ENCODE measurements around the gene MGARP.
"Not testable (repeated sequence)": the region's sequence is repeated elsewhere in the genome, so short reads cannot be mapped to it uniquely, and the experiment has no call there.

MGARP gene

GRCh38 chr4:139279760-139280620 lies at the start of gene MGARP:
TSS of gene MGARP (minus strand) at chr4:139280225. CDS start at chr4:139280158, 67 bp downstream.
- DNase-seq = peak; percentile 42

GRCh38 chr4:139329665-139330200 lies 49.7 kb upstream of the MGARP start:
- DNase-seq = no peak

- DNase-seq = no peak
Measured at GRCh38 chr4:139324620-139325019, 44.6 kb upstream of the MGARP start.

- DNase-seq = not testable (repeated sequence)
Measured at GRCh38 chr4:139322541-139322940, 42.5 kb upstream of the MGARP start.

- DNase-seq = not testable (repeated sequence)
Measured at GRCh38 chr4:139322070-139322469, 42.0 kb upstream of the MGARP start.

- DNase-seq = no peak
Measured at GRCh38 chr4:139319571-139319970, 39.5 kb upstream of the MGARP start.

GRCh38 chr4:139317635-139318034 lies 37.6 kb upstream of the MGARP start:
- DNase-seq = no peak

- no peak for DNase-seq
Measured at GRCh38 chr4:139316733-139317132, 36.7 kb upstream of the MGARP start.

- DNase-seq = no peak
Measured at GRCh38 chr4:139315221-139315675, 35.2 kb upstream of the MGARP start.

GRCh38 chr4:139314047-139314800 lies 34.2 kb upstream of the MGARP start:
- no peak for DNase-seq

GRCh38 chr4:139313414-139313813 lies 33.4 kb upstream of the MGARP start:
- DNase-seq = not testable (repeated sequence)

GRCh38 chr4:139312552-139313332 lies 32.7 kb upstream of the MGARP start:
- DNase-seq = no peak

- no peak for DNase-seq
Measured at GRCh38 chr4:139311909-139312308, 31.9 kb upstream of the MGARP start.

GRCh38 chr4:139304920-139305319 lies 24.9 kb upstream of the MGARP start:
- DNase-seq = no peak

GRCh38 chr4:139301821-139302611 lies 22.0 kb upstream of the MGARP start, which contains the start of gene NDUFC1:
TSS of gene NDUFC1 (minus strand) at chr4:139302477. CDS start at chr4:139295798, 6,679 bp downstream.
- peak; percentile 77 for DNase-seq

- peak; percentile 98 for DNase-seq
Measured at GRCh38 chr4:139301113-139301820, 21.2 kb upstream of the MGARP start, which contains the start of gene NAA15. TSS of gene NAA15 (plus strand) at chr4:139301505. CDS start at chr4:139301778, 273 bp downstream.

GRCh38 chr4:139300431-139301112 lies 20.5 kb upstream of the MGARP start:
- DNase-seq = peak; percentile 37

GRCh38 chr4:139299536-139299935 lies 19.5 kb upstream of the MGARP start:
- no peak for DNase-seq

GRCh38 chr4:139297001-139297410 lies 17.0 kb upstream of the MGARP start:
- no peak for DNase-seq

- no peak for DNase-seq
Measured at GRCh38 chr4:139295942-139296299, 15.9 kb upstream of the MGARP start.
